HG03025 (cell line): Measurements from ENCODE around the gene LINGO3.

ENCODE experiments used
- ATAC-seq: cut with Tn5 transposase; IDR thresholded peaks from one replicate; pipeline ENCODE4 v1.9.1; 2021; ENCODE audit warnings: mild to moderate bottlenecking, moderate library complexity; ENCODE audit not compliant: unreplicated experiment, low FRiP score

The LINGO3 gene

GRCh38 chr19:2306971-2307370, 983 bp downstream of the LINGO3 start:
- ATAC-seq: no peak

GRCh38 chr19:2306281-2306806, 1.6 kb downstream of the LINGO3 start:
- ATAC-seq: no peak

- no peak for ATAC-seq
Measured at GRCh38 chr19:2305452-2306280, 2.3 kb downstream of the LINGO3 start.

- no peak for ATAC-seq
Measured at GRCh38 chr19:2303211-2303798, 4.6 kb downstream of the LINGO3 start.

GRCh38 chr19:2302319-2303210, 5.4 kb downstream of the LINGO3 start:
- no peak for ATAC-seq

GRCh38 chr19:2300533-2300932, 7.4 kb downstream of the LINGO3 start:
- ATAC-seq: no peak

GRCh38 chr19:2296141-2296540, 11.8 kb downstream of the LINGO3 start:
- ATAC-seq: no peak

GRCh38 chr19:2294687-2295335, 13.1 kb downstream of the LINGO3 start:
- no peak for ATAC-seq

- no peak for ATAC-seq
Measured at GRCh38 chr19:2291185-2291751, 16.7 kb downstream of the LINGO3 start.

GRCh38 chr19:2290441-2291184, 17.3 kb downstream of the LINGO3 start:
- no peak for ATAC-seq

GRCh38 chr19:2289714-2290435, 18.1 kb downstream of the LINGO3 start:
- ATAC-seq: no peak

GRCh38 chr19:2288818-2289713, 18.9 kb downstream of the LINGO3 start:
- ATAC-seq: no peak

GRCh38 chr19:2288338-2288817, 19.6 kb downstream of the LINGO3 start:
- ATAC-seq: no peak

GRCh38 chr19:2287585-2288337, 20.2 kb downstream of the LINGO3 start:
- ATAC-seq: no peak

- no peak for ATAC-seq
Measured at GRCh38 chr19:2286402-2287140, 21.4 kb downstream of the LINGO3 start.

- ATAC-seq: no peak
Measured at GRCh38 chr19:2283835-2284507, 24.0 kb downstream of the LINGO3 start.
